Measurements from ENCODE around the gene TYRO3. TPM values are rescaled to one million over a fixed set of nuclear protein-coding genes. Genes with fewer than 3 reads are reported as not detected.

Gene TYRO3
- total RNA-seq, 1 donor from 2014 or later: 28.5 TPM

- no peak for FAIRE-seq
- Mint-ChIP-seq H3K9me3 (ENCODE audit: unreplicated experiment) (no peaks in the 10 kb centered on the region), H3K4me3 (ENCODE audit: unreplicated experiment) (no peak overlapping the region), H3K27ac (ENCODE audit: unreplicated experiment) (no peak overlapping the region), H3K27me3 (ENCODE audit: low read depth, unreplicated experiment) (no peaks in the 10 kb centered on the region), H3K36me3 (ENCODE audit: low read depth, unreplicated experiment) (no peaks in the 10 kb centered on the region), H3K4me1 (ENCODE audit: low read depth, unreplicated experiment) (peaks cover 10% of the 10 kb centered on the region)
- Histone ChIP-seq H4K20me1 (ENCODE audit: insufficient read depth, low read length) (no peaks in the 10 kb centered on the region), H3K4me3 (ENCODE audit: insufficient read depth, low read depth, low read length) (no peak overlapping the region), H2AFZ (ENCODE audit: low read depth, low read length) (no peak overlapping the region), H3K27ac (ENCODE audit: low read depth, low read length) (no peak overlapping the region), H3K4me2 (ENCODE audit: low read length) (no peak overlapping the region), H3K27me3 (ENCODE audit: insufficient read depth, low read length) (peaks cover 3% of the 10 kb centered on the region), H3K9ac (ENCODE audit: low read length) (no peak overlapping the region), H3K4me1 (ENCODE audit: insufficient read depth, low read length) (peaks cover 5% of the 10 kb centered on the region), H3K79me2 (ENCODE audit: insufficient read depth, low read length) (no peaks in the 10 kb centered on the region), H3K36me3 (ENCODE audit: insufficient read depth, low read length) (no peaks in the 10 kb centered on the region), H3K9me3 (ENCODE audit: insufficient read depth, low read depth, low read length) (no peaks in the 10 kb centered on the region)
- no peak for TF ChIP-seq EZH2 (IDR thresholded peaks at IDR 0.05; ENCODE audit: insufficient read depth, low read length)
- TF ChIP-seq CTCF (IDR thresholded peaks at IDR 0.05; ENCODE audit: insufficient read depth, low read depth, low read length): no peak
- no peak for DNase-seq (ENCODE audit: low read depth)
These were observed 8.8 kb upstream of the TYRO3 start for GRCh38 chr15:41550066-41550775.

GRCh38 chr15:41553731-41554130 lies 5.3 kb upstream of the TYRO3 start:
- no peaks in the 10 kb centered on the region for H3K9me3 Mint-ChIP-seq (ENCODE audit: unreplicated experiment)
- Histone ChIP-seq H3K9me3 (ENCODE audit: insufficient read depth, low read depth, low read length) (no peaks in the 10 kb centered on the region), H3K4me3 (ENCODE audit: insufficient read depth, low read depth, low read length) (no peak overlapping the region), H3K4me2 (ENCODE audit: low read length) (no peak overlapping the region), H3K36me3 (ENCODE audit: insufficient read depth, low read length) (no peaks in the 10 kb centered on the region), H3K27ac (ENCODE audit: low read depth, low read length) (no peak overlapping the region), H4K20me1 (ENCODE audit: insufficient read depth, low read length) (no peaks in the 10 kb centered on the region), H2AFZ (ENCODE audit: low read depth, low read length) (no peak overlapping the region), H3K9ac (ENCODE audit: low read length) (no peak overlapping the region), H3K4me1 (ENCODE audit: insufficient read depth, low read length) (peaks cover 9% of the 10 kb centered on the region), H3K79me2 (ENCODE audit: insufficient read depth, low read length) (no peaks in the 10 kb centered on the region), H3K27me3 (ENCODE audit: insufficient read depth, low read length) (peaks cover 3% of the 10 kb centered on the region)
- no peak for DNase-seq (ENCODE audit: low read depth)
- no peak overlapping the region for H3K27ac Mint-ChIP-seq (ENCODE audit: unreplicated experiment)
- no peak for FAIRE-seq
- no peak for TF ChIP-seq EZH2 (IDR thresholded peaks at IDR 0.05; ENCODE audit: insufficient read depth, low read length)
- no peak for TF ChIP-seq CTCF (IDR thresholded peaks at IDR 0.05; ENCODE audit: insufficient read depth, low read depth, low read length)
- H3K36me3 Mint-ChIP-seq (ENCODE audit: low read depth, unreplicated experiment): no peaks in the 10 kb centered on the region
- no peaks in the 10 kb centered on the region for H3K27me3 Mint-ChIP-seq (ENCODE audit: low read depth, unreplicated experiment)
- H3K4me3 Mint-ChIP-seq (ENCODE audit: unreplicated experiment): no peak overlapping the region
- H3K4me1 Mint-ChIP-seq (ENCODE audit: low read depth, unreplicated experiment): peaks cover 16% of the 10 kb centered on the region

GRCh38 chr15:41554343-41554742 lies 4.7 kb upstream of the TYRO3 start:
- H3K79me2 ChIP-seq (ENCODE audit: insufficient read depth, low read length): no peaks in the 10 kb centered on the region
- Mint-ChIP-seq H3K4me3 (ENCODE audit: unreplicated experiment) (no peak overlapping the region), H3K4me1 (ENCODE audit: low read depth, unreplicated experiment) (peaks cover 16% of the 10 kb centered on the region), H3K27ac (ENCODE audit: unreplicated experiment) (no peak overlapping the region), H3K9me3 (ENCODE audit: unreplicated experiment) (no peaks in the 10 kb centered on the region), H3K36me3 (ENCODE audit: low read depth, unreplicated experiment) (no peaks in the 10 kb centered on the region), H3K27me3 (ENCODE audit: low read depth, unreplicated experiment) (no peaks in the 10 kb centered on the region)
- H3K27me3 ChIP-seq (ENCODE audit: insufficient read depth, low read length): peaks cover 3% of the 10 kb centered on the region
- no peak overlapping the region for H3K4me3 ChIP-seq (ENCODE audit: insufficient read depth, low read depth, low read length)
- no peak for DNase-seq (ENCODE audit: low read depth)
- no peaks in the 10 kb centered on the region for H3K36me3 ChIP-seq (ENCODE audit: insufficient read depth, low read length)
- FAIRE-seq: no peak
- H3K9me3 ChIP-seq (ENCODE audit: insufficient read depth, low read depth, low read length): no peaks in the 10 kb centered on the region
- no peak overlapping the region for H3K27ac ChIP-seq (ENCODE audit: low read depth, low read length)
- no peaks in the 10 kb centered on the region for H4K20me1 ChIP-seq (ENCODE audit: insufficient read depth, low read length)
- TF ChIP-seq CTCF (IDR thresholded peaks at IDR 0.05; ENCODE audit: insufficient read depth, low read depth, low read length): no peak
- TF ChIP-seq EZH2 (IDR thresholded peaks at IDR 0.05; ENCODE audit: insufficient read depth, low read length): no peak
- no peak overlapping the region for H3K9ac ChIP-seq (ENCODE audit: low read length)
- H3K4me1 ChIP-seq (ENCODE audit: insufficient read depth, low read length): peaks cover 9% of the 10 kb centered on the region
- no peak overlapping the region for H2AFZ ChIP-seq (ENCODE audit: low read depth, low read length)
- H3K4me2 ChIP-seq (ENCODE audit: low read length): no peak overlapping the region
